SK-N-MC (cell line): ENCODE data around the gene FN1.
A peak's percentile ranks its signal among the peaks of the same experiment; 100 is the strongest.

Experiments used
- EZH2 ChIP-seq: fragments of 200-600 bp; sonication (generic); IDR thresholded peaks from one replicate; pipeline ENCODE4 v1.6.1; 2017; ENCODE audit warnings: antibody characterized with exemption
- POLR2AphosphoS5 ChIP-seq: IDR thresholded peaks from 2 replicates; pipeline ENCODE4 v1.6.1; 2012; ENCODE audit warnings: mild to moderate bottlenecking, low read depth, low read length, borderline replicate concordance

DNA sequence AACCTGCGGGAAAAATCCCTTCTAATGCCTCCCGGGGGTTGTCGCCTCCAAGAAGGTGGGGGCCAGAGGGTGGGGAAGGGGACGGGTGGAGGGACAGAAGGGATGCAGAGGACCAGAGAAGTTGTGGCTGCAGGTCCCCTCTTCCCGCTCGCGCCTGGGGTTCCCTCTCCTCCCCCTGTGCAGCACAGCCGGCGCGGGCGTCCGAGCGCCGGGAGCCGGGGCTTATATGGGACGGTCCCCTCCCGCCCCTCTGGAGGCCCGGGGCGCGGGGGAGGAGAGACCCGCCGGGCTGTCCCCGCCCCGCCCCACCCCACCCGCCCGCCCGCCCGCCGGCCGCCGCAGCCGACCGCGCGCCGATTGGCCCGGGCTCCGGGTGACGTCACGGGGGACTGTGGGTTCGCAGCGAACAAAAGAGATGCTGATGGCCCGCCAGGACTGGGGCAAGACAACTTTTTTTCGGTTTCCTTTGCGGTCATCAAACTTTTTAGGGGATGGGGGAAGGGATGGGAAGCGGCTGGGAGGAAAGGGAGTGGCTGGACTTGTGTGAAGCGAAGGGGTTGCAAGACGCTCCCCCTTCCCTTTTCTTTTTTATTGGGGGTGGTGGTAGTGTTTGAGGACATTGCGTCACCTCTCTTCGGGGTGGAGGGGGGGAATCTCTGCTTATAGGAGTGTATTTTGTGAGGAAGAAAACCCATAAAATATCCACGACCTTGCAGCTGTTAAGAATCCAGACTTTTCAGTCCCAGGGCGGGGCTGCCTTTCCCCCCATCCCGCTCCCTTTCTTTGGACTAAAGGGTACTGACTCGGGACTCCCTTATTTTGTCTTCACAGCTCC, at the start of gene FN1:
- TF ChIP-seq POLR2AphosphoS5 (peak; percentile 48; the same call in 1 of the 2 replicates), EZH2 (no peak)
